ENCODE data around the gene TYW1.

Gene TYW1

DNA sequence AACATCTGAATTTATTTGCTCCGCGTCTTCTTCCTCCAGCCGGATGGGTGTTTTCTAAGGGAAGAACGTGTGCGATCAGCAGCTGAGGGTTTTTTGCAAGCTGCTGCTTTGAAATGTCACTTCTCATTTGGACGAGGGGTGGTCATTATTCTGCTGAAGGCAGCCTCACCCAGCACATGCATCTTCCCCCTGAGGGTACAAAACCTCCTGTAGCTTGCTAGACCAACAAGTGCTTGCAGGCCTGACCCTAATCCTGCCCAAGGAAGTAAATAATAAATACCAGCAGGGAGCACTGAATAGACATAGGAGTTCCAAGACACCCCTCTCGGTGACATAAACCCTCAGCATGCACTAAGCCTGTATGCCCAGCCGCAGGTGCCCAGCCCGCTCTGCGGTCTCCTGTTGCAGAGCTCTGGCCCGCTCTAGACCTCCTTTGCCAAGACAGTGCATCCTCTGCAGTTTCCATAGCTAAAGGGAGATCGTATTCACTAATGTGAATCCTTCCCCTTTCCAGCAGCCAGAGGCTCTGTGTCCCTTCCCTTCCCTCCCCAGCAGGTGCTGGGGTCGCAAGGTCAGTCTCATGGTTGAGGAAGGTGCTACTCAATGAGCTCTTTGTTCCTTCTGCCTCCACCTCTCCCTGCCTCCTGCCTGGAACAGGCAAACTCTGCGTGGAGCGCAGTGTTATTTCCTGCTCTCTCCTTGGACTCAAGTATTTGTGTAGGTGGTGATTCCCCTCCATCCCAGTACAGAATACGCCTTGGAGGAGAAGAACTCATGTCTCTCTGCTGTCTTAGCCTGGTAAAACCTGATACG is 37.9 kb upstream of the TYW1 start:
- TF ChIP-seq OSR1 (CRISPR knock-in tag; IDR thresholded peaks at IDR 0.05) (no peak), TOX (CRISPR knock-in tag; IDR thresholded peaks at IDR 0.05; ENCODE audit: borderline replicate concordance) (no peak), SNAI2 (CRISPR knock-in tag; IDR thresholded peaks at IDR 0.05) (no peak), ZNF8 (CRISPR knock-in tag; IDR thresholded peaks at IDR 0.05) (no peak), PPARA (CRISPR knock-in tag; IDR thresholded peaks at IDR 0.05; ENCODE audit: borderline replicate concordance) (no peak), RARB (CRISPR knock-in tag; IDR thresholded peaks at IDR 0.05) (no peak), ZFP30 (CRISPR knock-in tag; IDR thresholded peaks at IDR 0.05) (no peak), BACH2 (CRISPR knock-in tag; IDR thresholded peaks at IDR 0.05; ENCODE audit: borderline replicate concordance) (no peak)
- TF ChIP-seq, protein P1, sequence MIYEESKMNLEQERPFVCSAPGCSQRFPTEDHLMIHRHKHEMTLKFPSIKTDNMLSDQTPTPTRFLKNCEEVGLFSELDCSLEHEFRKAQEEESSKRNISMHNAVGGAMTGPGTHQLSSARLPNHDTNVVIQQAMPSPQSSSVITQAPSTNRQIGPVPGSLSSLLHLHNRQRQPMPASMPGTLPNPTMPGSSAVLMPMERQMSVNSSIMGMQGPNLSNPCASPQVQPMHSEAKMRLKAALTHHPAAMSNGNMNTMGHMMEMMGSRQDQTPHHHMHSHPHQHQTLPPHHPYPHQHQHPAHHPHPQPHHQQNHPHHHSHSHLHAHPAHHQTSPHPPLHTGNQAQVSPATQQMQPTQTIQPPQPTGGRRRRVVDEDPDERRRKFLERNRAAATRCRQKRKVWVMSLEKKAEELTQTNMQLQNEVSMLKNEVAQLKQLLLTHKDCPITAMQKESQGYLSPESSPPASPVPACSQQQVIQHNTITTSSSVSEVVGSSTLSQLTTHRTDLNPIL (CRISPR knock-in tag; IDR thresholded peaks at IDR 0.05; ENCODE audit: low read depth) = no peak
- TF ChIP-seq, protein P2, sequence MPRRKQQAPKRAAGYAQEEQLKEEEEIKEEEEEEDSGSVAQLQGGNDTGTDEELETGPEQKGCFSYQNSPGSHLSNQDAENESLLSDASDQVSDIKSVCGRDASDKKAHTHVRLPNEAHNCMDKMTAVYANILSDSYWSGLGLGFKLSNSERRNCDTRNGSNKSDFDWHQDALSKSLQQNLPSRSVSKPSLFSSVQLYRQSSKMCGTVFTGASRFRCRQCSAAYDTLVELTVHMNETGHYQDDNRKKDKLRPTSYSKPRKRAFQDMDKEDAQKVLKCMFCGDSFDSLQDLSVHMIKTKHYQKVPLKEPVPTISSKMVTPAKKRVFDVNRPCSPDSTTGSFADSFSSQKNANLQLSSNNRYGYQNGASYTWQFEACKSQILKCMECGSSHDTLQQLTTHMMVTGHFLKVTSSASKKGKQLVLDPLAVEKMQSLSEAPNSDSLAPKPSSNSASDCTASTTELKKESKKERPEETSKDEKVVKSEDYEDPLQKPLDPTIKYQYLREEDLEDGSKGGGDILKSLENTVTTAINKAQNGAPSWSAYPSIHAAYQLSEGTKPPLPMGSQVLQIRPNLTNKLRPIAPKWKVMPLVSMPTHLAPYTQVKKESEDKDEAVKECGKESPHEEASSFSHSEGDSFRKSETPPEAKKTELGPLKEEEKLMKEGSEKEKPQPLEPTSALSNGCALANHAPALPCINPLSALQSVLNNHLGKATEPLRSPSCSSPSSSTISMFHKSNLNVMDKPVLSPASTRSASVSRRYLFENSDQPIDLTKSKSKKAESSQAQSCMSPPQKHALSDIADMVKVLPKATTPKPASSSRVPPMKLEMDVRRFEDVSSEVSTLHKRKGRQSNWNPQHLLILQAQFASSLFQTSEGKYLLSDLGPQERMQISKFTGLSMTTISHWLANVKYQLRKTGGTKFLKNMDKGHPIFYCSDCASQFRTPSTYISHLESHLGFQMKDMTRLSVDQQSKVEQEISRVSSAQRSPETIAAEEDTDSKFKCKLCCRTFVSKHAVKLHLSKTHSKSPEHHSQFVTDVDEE (CRISPR knock-in tag; IDR thresholded peaks at IDR 0.05) = no peak
- TF ChIP-seq, protein P3, sequence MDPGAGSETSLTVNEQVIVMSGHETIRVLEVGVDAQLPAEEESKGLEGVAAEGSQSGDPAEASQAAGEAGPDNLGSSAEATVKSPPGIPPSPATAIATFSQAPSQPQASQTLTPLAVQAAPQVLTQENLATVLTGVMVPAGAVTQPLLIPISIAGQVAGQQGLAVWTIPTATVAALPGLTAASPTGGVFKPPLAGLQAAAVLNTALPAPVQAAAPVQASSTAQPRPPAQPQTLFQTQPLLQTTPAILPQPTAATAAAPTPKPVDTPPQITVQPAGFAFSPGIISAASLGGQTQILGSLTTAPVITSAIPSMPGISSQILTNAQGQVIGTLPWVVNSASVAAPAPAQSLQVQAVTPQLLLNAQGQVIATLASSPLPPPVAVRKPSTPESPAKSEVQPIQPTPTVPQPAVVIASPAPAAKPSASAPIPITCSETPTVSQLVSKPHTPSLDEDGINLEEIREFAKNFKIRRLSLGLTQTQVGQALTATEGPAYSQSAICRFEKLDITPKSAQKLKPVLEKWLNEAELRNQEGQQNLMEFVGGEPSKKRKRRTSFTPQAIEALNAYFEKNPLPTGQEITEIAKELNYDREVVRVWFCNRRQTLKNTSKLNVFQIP (CRISPR knock-in tag; IDR thresholded peaks at IDR 0.05; ENCODE audit: borderline replicate concordance, low read depth) = no peak
- TF ChIP-seq, protein P4, sequence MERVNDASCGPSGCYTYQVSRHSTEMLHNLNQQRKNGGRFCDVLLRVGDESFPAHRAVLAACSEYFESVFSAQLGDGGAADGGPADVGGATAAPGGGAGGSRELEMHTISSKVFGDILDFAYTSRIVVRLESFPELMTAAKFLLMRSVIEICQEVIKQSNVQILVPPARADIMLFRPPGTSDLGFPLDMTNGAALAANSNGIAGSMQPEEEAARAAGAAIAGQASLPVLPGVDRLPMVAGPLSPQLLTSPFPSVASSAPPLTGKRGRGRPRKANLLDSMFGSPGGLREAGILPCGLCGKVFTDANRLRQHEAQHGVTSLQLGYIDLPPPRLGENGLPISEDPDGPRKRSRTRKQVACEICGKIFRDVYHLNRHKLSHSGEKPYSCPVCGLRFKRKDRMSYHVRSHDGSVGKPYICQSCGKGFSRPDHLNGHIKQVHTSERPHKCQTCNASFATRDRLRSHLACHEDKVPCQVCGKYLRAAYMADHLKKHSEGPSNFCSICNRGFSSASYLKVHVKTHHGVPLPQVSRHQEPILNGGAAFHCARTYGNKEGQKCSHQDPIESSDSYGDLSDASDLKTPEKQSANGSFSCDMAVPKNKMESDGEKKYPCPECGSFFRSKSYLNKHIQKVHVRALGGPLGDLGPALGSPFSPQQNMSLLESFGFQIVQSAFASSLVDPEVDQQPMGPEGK (CRISPR knock-in tag; IDR thresholded peaks at IDR 0.05; ENCODE audit: borderline replicate concordance) = no peak
- no peak for ATAC-seq

DNA sequence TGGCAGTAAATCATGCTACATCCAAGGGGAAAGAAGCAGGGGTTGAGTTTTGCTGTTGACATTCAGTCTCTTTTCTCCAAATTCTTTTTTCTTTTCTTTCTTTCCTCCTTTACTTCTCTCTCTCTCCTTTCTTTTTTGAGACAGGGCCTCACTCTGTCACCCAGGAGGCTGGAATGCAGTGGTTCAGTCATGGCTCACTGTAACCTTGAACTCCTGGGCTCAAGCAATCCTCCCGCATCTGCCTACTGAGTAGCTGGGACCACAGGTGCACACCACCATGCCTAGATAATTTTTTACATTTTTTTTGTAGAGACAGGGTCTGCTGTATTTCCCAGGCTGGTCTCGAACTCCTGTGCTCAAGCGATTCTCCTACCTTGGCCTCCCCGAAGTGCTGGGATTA is 36.4 kb upstream of the TYW1 start:
- no peak for TF ChIP-seq CSDC2 (CRISPR knock-in tag; IDR thresholded peaks at IDR 0.05)
- no peak for TF ChIP-seq ZFP30 (CRISPR knock-in tag; IDR thresholded peaks at IDR 0.05)
- no peak for TF ChIP-seq GLIS3 (CRISPR knock-in tag; IDR thresholded peaks at IDR 0.05)
- TF ChIP-seq OSR1 (CRISPR knock-in tag; IDR thresholded peaks at IDR 0.05) = no peak
- TF ChIP-seq, protein P3 (CRISPR knock-in tag; IDR thresholded peaks at IDR 0.05; ENCODE audit: borderline replicate concordance, low read depth) = no peak
- no peak for TF ChIP-seq ISL1 (CRISPR knock-in tag; IDR thresholded peaks at IDR 0.05)
- no peak for TF ChIP-seq ZNF565 (CRISPR knock-in tag; conservative IDR thresholded peaks at IDR 0.05; ENCODE audit: low read depth)
- no peak for TF ChIP-seq SNAI2 (CRISPR knock-in tag; IDR thresholded peaks at IDR 0.05)
- no peak for TF ChIP-seq RARB (CRISPR knock-in tag; IDR thresholded peaks at IDR 0.05)
- TF ChIP-seq TOX (CRISPR knock-in tag; IDR thresholded peaks at IDR 0.05; ENCODE audit: borderline replicate concordance) = no peak
- TF ChIP-seq ZNF8 (CRISPR knock-in tag; IDR thresholded peaks at IDR 0.05) = no peak
- TF ChIP-seq, protein P2 (CRISPR knock-in tag; IDR thresholded peaks at IDR 0.05) = no peak
- TF ChIP-seq TCF4 (CRISPR knock-in tag; IDR thresholded peaks at IDR 0.05; ENCODE audit: borderline replicate concordance) = no peak
- no peak for TF ChIP-seq BACH2 (CRISPR knock-in tag; IDR thresholded peaks at IDR 0.05; ENCODE audit: borderline replicate concordance)
- TF ChIP-seq, protein P1 (CRISPR knock-in tag; IDR thresholded peaks at IDR 0.05; ENCODE audit: low read depth) = no peak
- TF ChIP-seq ZC3H10 (CRISPR knock-in tag; IDR thresholded peaks at IDR 0.05) = no peak
- TF ChIP-seq ZFP3 (CRISPR knock-in tag; IDR thresholded peaks at IDR 0.05) = no peak

More for the DNA sequence above, 36.4 kb upstream of the TYW1 start:
- no peak for ATAC-seq

All from SK-N-SH treated with all-trans-retinoic acid at 6 μM for 48 hours (cell line).